Astrocyte (in vitro differentiated cells and primary cell): ENCODE results near the gene AP3B1.

Experiments
- EZH2 ChIP-seq: IDR thresholded peaks from 2 replicates; pipeline ENCODE4 v1.6.1; 2012; ENCODE audit warnings: mild to moderate bottlenecking, low read length, inconsistent platforms; ENCODE audit not compliant: insufficient read depth
- TF ChIP-seq, protein P1 (sequence below): IDR thresholded peaks from 2 replicates; pipeline ENCODE4 v1.5.1; 2011; ENCODE audit warnings: low read depth, mild to moderate bottlenecking, inconsistent platforms, low read length, moderate library complexity; ENCODE audit not compliant: insufficient read depth

DNA sequence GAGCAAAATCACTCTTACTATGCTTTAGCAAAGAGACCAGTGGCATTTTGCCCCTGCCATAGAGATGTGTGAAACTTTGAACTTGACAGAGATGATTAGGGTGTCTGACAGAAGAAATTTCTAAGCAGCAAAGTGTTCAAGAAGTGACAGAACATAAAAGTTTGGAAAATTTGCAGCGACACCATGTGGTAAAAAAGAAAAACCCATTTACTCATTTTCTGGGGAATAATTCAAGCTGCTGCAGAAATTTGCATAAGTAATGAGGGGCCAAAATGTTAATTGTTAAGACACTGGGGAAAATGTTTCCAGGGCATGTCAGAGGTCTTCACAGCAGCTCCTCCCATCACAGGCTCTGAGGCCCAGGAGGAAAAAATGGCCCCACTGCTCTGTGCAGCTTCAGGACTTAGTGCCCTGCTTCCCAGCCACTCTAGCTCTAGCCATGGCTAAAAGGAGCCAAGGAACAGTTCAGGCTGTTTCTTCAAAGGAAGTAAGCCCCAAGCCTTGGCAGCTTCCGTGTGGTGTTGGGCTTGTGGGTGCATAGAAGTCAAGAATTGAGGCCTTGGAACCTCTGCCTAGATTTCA, 6.1 kb upstream of the AP3B1 start:
- no peak for TF ChIP-seq EZH2
- TF ChIP-seq, protein P1, sequence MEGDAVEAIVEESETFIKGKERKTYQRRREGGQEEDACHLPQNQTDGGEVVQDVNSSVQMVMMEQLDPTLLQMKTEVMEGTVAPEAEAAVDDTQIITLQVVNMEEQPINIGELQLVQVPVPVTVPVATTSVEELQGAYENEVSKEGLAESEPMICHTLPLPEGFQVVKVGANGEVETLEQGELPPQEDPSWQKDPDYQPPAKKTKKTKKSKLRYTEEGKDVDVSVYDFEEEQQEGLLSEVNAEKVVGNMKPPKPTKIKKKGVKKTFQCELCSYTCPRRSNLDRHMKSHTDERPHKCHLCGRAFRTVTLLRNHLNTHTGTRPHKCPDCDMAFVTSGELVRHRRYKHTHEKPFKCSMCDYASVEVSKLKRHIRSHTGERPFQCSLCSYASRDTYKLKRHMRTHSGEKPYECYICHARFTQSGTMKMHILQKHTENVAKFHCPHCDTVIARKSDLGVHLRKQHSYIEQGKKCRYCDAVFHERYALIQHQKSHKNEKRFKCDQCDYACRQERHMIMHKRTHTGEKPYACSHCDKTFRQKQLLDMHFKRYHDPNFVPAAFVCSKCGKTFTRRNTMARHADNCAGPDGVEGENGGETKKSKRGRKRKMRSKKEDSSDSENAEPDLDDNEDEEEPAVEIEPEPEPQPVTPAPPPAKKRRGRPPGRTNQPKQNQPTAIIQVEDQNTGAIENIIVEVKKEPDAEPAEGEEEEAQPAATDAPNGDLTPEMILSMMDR, result peak; percentile 19
